HG02840 (cell line): ENCODE results near the gene REPS2.

Source experiments
- ATAC-seq: cut with Tn5 transposase; IDR thresholded peaks from one replicate; pipeline ENCODE4 v1.9.1; 2021; ENCODE audit warnings: mild to moderate bottlenecking, moderate library complexity, moderate number of reproducible peaks; ENCODE audit not compliant: unreplicated experiment, low FRiP score

Gene REPS2

GRCh38 chrX:17187136-17187756 lies 240.8 kb downstream of the REPS2 start:
- no peak for ATAC-seq

- no peak for ATAC-seq
These were observed 245.6 kb downstream of the REPS2 start for GRCh38 chrX:17192106-17192505.
